MM.1S (cell line): ENCODE results near the gene TOE1.

Source experiments
- EZH2 ChIP-seq: fragments of 300-600 bp; sonication (generic); optimal IDR thresholded peaks from 2 replicates; pipeline ENCODE3; 2017; ENCODE audit warnings: low read depth, mild to moderate bottlenecking, antibody characterized with exemption, low read length, mixed read lengths
- TF ChIP-seq, protein P1 (sequence below): fragments of 300-600 bp; sonication (generic); IDR thresholded peaks from 2 replicates; pipeline ENCODE4 v1.5.1; 2016; ENCODE audit warnings: antibody characterized with exemption, low read length, mixed read lengths

DNA sequence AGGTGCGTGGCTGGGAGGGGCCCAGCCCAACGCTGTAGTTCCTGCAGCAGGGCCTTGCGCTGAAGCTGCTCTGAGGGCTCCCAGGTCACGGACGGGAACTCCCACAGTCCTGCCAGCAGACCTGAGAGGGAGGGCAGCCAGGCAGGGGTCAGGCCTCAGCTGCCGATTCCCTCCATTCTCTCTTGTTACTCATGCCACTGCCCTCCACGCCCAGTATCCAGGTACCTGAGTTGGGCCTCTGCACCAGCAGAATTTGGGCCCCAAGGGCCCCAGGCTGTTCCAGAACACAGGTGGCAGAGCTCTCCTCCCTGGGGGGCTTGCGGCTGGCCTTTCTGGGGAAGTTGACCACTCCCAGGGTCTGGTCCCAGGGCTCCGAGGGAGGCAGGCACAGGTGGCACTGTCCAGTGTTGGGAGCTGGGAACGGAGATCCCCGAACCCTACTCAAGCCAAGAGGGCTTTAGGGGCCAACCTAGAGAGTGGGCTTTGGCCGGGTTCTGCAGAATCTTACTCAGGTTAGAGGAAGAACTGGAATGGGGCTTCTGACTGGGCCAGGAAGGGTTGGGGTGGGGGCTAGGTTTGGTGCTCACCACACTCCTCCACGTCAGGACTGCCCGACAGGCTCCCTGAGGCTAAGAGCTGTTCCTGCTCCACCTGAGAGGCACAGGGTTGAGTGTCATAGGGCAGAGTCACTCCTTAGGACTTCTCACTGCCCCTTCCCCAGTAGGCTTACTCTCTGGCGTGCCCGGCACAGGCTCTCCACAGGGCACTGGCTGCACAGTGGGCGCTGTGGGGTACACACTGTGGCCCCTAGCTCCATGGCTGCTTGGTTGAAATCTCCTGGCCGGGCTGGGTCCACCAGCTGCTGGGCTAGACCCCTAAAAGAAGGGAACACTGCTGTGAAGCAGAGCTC lies 8.3 kb upstream of the TOE1 start:
- TF ChIP-seq, protein P1, sequence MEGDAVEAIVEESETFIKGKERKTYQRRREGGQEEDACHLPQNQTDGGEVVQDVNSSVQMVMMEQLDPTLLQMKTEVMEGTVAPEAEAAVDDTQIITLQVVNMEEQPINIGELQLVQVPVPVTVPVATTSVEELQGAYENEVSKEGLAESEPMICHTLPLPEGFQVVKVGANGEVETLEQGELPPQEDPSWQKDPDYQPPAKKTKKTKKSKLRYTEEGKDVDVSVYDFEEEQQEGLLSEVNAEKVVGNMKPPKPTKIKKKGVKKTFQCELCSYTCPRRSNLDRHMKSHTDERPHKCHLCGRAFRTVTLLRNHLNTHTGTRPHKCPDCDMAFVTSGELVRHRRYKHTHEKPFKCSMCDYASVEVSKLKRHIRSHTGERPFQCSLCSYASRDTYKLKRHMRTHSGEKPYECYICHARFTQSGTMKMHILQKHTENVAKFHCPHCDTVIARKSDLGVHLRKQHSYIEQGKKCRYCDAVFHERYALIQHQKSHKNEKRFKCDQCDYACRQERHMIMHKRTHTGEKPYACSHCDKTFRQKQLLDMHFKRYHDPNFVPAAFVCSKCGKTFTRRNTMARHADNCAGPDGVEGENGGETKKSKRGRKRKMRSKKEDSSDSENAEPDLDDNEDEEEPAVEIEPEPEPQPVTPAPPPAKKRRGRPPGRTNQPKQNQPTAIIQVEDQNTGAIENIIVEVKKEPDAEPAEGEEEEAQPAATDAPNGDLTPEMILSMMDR = no peak
- TF ChIP-seq EZH2 = no peak
